ENCODE data around the gene DEFB121.

DEFB121 gene
- long read RNA-seq: 0 reads

- no peak within 1 kb of the TSS for H3K4me3 ChIP-seq (replicated peaks; ENCODE audit: insufficient read depth, low read length)
- H3K27me3 ChIP-seq (ENCODE audit: insufficient read depth, poor library complexity, severe bottlenecking): no peaks in the 10 kb centered on the region
- no peak for DNase-seq (ENCODE audit: low read depth in 1 of 2, low spot score in 1 of 2)
- H3K27ac ChIP-seq (replicated peaks): no peak within 1 kb of the TSS
- TF ChIP-seq SPI1 (IDR thresholded peaks at IDR 0.05; ENCODE audit: borderline replicate concordance, low read depth) (no peak), CTCF (IDR thresholded peaks at IDR 0.05; ENCODE audit: insufficient read depth, low read length) (no peak), POLR2AphosphoS5 (IDR thresholded peaks at IDR 0.05; ENCODE audit: low read depth) (no peak), GABPA (IDR thresholded peaks at IDR 0.05; ENCODE audit: low read depth) (no peak)
- TF ChIP-seq, protein P1, sequence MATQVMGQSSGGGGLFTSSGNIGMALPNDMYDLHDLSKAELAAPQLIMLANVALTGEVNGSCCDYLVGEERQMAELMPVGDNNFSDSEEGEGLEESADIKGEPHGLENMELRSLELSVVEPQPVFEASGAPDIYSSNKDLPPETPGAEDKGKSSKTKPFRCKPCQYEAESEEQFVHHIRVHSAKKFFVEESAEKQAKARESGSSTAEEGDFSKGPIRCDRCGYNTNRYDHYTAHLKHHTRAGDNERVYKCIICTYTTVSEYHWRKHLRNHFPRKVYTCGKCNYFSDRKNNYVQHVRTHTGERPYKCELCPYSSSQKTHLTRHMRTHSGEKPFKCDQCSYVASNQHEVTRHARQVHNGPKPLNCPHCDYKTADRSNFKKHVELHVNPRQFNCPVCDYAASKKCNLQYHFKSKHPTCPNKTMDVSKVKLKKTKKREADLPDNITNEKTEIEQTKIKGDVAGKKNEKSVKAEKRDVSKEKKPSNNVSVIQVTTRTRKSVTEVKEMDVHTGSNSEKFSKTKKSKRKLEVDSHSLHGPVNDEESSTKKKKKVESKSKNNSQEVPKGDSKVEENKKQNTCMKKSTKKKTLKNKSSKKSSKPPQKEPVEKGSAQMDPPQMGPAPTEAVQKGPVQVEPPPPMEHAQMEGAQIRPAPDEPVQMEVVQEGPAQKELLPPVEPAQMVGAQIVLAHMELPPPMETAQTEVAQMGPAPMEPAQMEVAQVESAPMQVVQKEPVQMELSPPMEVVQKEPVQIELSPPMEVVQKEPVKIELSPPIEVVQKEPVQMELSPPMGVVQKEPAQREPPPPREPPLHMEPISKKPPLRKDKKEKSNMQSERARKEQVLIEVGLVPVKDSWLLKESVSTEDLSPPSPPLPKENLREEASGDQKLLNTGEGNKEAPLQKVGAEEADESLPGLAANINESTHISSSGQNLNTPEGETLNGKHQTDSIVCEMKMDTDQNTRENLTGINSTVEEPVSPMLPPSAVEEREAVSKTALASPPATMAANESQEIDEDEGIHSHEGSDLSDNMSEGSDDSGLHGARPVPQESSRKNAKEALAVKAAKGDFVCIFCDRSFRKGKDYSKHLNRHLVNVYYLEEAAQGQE (IDR thresholded peaks at IDR 0.05; ENCODE audit: insufficient replicate concordance, low read depth): no peak
Measured at GRCh38 chr20:31406115-31406514, at the start of gene DEFB121. Gene DEFB121, minus strand, starts transcription at chr20:31406215. Its CDS starts 63 bp downstream, at chr20:31406152.

- no peak for DNase-seq (ENCODE audit: low read depth in 1 of 2, low spot score in 1 of 2)
- TF ChIP-seq SPI1 (IDR thresholded peaks at IDR 0.05; ENCODE audit: borderline replicate concordance, low read depth) (no peak), GABPA (IDR thresholded peaks at IDR 0.05; ENCODE audit: low read depth) (no peak), POLR2AphosphoS5 (IDR thresholded peaks at IDR 0.05; ENCODE audit: low read depth) (no peak), CTCF (IDR thresholded peaks at IDR 0.05; ENCODE audit: insufficient read depth, low read length) (no peak)
- TF ChIP-seq, protein P1 (IDR thresholded peaks at IDR 0.05; ENCODE audit: insufficient replicate concordance, low read depth): no peak
- Histone ChIP-seq H3K27ac (replicated peaks) (no peak overlapping the region), H3K27me3 (ENCODE audit: insufficient read depth, poor library complexity, severe bottlenecking) (no peaks in the 10 kb centered on the region), H3K4me3 (replicated peaks; ENCODE audit: insufficient read depth, low read length) (no peak overlapping the region)
Measured at GRCh38 chr20:31454361-31454760, 48.3 kb upstream of the DEFB121 start.

- DNase-seq (ENCODE audit: low read depth in 1 of 2, low spot score in 1 of 2): no peak
- no peak for TF ChIP-seq GABPA (IDR thresholded peaks at IDR 0.05; ENCODE audit: low read depth)
- H3K27ac ChIP-seq (replicated peaks): no peak overlapping the region
Measured at GRCh38 chr20:31452575-31452974, 46.6 kb upstream of the DEFB121 start.

GRCh38 chr20:31449511-31450414 is 43.7 kb upstream of the DEFB121 start:
- no peaks in the 10 kb centered on the region for H3K27me3 ChIP-seq (ENCODE audit: insufficient read depth, poor library complexity, severe bottlenecking)
- no peak for DNase-seq (ENCODE audit: low read depth in 1 of 2, low spot score in 1 of 2)
- H3K4me3 ChIP-seq (replicated peaks; ENCODE audit: insufficient read depth, low read length): no peak overlapping the region
- TF ChIP-seq CTCF (IDR thresholded peaks at IDR 0.05; ENCODE audit: insufficient read depth, low read length): no peak
- no peak for TF ChIP-seq GABPA (IDR thresholded peaks at IDR 0.05; ENCODE audit: low read depth)
- TF ChIP-seq POLR2AphosphoS5 (IDR thresholded peaks at IDR 0.05; ENCODE audit: low read depth): no peak
- TF ChIP-seq, protein P1 (IDR thresholded peaks at IDR 0.05; ENCODE audit: insufficient replicate concordance, low read depth): no peak
- TF ChIP-seq SPI1 (IDR thresholded peaks at IDR 0.05; ENCODE audit: borderline replicate concordance, low read depth): no peak
- H3K27ac ChIP-seq (replicated peaks): no peak overlapping the region

More at GRCh38 chr20:31452575-31452974, 46.6 kb upstream of the DEFB121 start:
- H3K27me3 ChIP-seq (ENCODE audit: insufficient read depth, poor library complexity, severe bottlenecking): no peaks in the 10 kb centered on the region
- H3K4me3 ChIP-seq (replicated peaks; ENCODE audit: insufficient read depth, low read length): no peak overlapping the region
